Measurements from ENCODE around the gene TICRR. TPM values are rescaled to one million over a fixed set of nuclear protein-coding genes. Genes with fewer than 3 reads are reported as not detected.

TICRR gene
- total and polyA plus RNA-seq, 2 of the 8 experiments (the other 6 are each of a cell fraction or from before 2014, with no cell fraction given), result 13.1 to 34.8 TPM

DNA sequence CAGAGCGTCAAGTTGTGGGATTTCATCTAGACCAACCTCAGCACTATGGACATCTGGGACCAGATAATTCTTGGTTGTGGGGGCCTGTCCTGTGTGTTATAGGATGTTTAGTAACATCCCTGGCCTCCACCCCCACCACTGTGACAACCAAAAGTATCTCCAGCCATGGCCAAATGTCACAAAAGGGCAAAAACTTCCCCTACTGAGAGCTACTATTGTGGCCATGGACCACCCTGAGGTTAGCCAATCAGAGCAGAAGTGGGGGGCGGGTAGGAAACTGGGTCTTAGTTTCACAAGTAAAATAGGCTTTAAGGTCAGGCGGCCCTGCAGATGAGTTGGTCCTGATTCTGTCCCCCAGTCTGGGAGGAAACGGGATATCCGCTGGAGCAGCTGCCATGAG is 54.6 kb downstream of the TICRR start (continued):
- TF ChIP-seq EP300 (IDR thresholded peaks at IDR 0.05; ENCODE audit: borderline replicate concordance in 1 of 2, low read depth in 2 of 2, low read length in 2 of 2), result no peak
- TF ChIP-seq GABPA (IDR thresholded peaks at IDR 0.05; ENCODE audit: borderline replicate concordance, insufficient read depth, low read length), result no peak
